HG03354 (cell line): Measurements from ENCODE around the gene LMF1.

Source experiments
- ATAC-seq: cut with Tn5 transposase; IDR thresholded peaks from one replicate; pipeline ENCODE4 v1.9.1; 2021; ENCODE audit warnings: mild to moderate bottlenecking; ENCODE audit not compliant: unreplicated experiment, poor library complexity, severe bottlenecking

LMF1 gene

GRCh38 chr16:1003391-1004347, 32.9 kb upstream of the LMF1 start:
- ATAC-seq: no peak

- ATAC-seq: no peak
These were observed 31.8 kb upstream of the LMF1 start for GRCh38 chr16:1002399-1003166.

GRCh38 chr16:1001096-1001495, 30.3 kb upstream of the LMF1 start:
- no peak for ATAC-seq

- ATAC-seq: no peak
These were observed 29.8 kb upstream of the LMF1 start for GRCh38 chr16:1000608-1001007.

GRCh38 chr16:999677-1000076, 28.9 kb upstream of the LMF1 start:
- no peak for ATAC-seq

- ATAC-seq: no peak
These were observed 27.8 kb upstream of the LMF1 start for GRCh38 chr16:998615-999014.

GRCh38 chr16:998211-998610, 27.4 kb upstream of the LMF1 start:
- ATAC-seq: no peak

- ATAC-seq: no peak
These were observed 26.8 kb upstream of the LMF1 start for GRCh38 chr16:997440-998051.

- ATAC-seq: no peak
These were observed 25.9 kb upstream of the LMF1 start for GRCh38 chr16:996681-997080.

- ATAC-seq: no peak
These were observed 25.0 kb upstream of the LMF1 start for GRCh38 chr16:995783-996182.

GRCh38 chr16:995087-995486, 24.3 kb upstream of the LMF1 start:
- ATAC-seq: no peak

GRCh38 chr16:993731-994130, 22.9 kb upstream of the LMF1 start:
- ATAC-seq: no peak

- no peak for ATAC-seq
These were observed 21.0 kb upstream of the LMF1 start for GRCh38 chr16:991773-992172.

- no peak for ATAC-seq
These were observed 20.6 kb upstream of the LMF1 start for GRCh38 chr16:991345-991744.

- no peak for ATAC-seq
These were observed 19.9 kb upstream of the LMF1 start for GRCh38 chr16:990516-991291.

- no peak for ATAC-seq
These were observed 18.6 kb upstream of the LMF1 start for GRCh38 chr16:989354-989814.

GRCh38 chr16:988471-989353, 17.9 kb upstream of the LMF1 start:
- no peak for ATAC-seq

- ATAC-seq: no peak
These were observed 17.1 kb upstream of the LMF1 start for GRCh38 chr16:987906-988305.
